Stomach (tissue), 9 donors: ENCODE results near the gene NRROS. TPM values are rescaled to one million over a fixed set of nuclear protein-coding genes. Genes with fewer than 3 reads are reported as not detected.
A peak's percentile ranks its signal among the peaks of the same experiment; 100 is the strongest.

ENCODE experiments used
- DNase-seq, 2 donors: peaks; one replicate each; pipeline versions ENCODE4 v3.0.0 to v3.0.0-alpha.2; 2013 to 2019
- H3K27ac ChIP-seq, 5 donors: fragments of 200-600 bp in 4 of 5; sonication (generic) in 4 of 5; one replicate each; pipeline ENCODE4 v1.5.1; 2013 to 2019; ENCODE audit warnings: mild to moderate bottlenecking in 1 of 5, moderate library complexity in 1 of 5
- H3K27me3 ChIP-seq, 3 donors: fragments of 200-600 bp; sonication (generic); one replicate each; pipeline ENCODE4 v1.5.1; 2017 to 2019; ENCODE audit warnings: mixed run types in 1 of 3
- H3K36me3 ChIP-seq, 4 donors: fragments of 200-600 bp; sonication (generic); 1 replicate in 3 of 4; 2 replicates in 1 of 4; pipeline ENCODE4 v1.5.1; 2016 to 2019
- H3K4me1 ChIP-seq, 4 donors: fragments of 200-600 bp; sonication (generic); one replicate each; pipeline ENCODE4 v1.5.1; 2016 to 2019
- H3K4me3 ChIP-seq, 4 donors: fragments of 200-600 bp; sonication (generic) in 3 of 4; one replicate each; pipeline ENCODE4 v1.5.1; 2016 to 2019; ENCODE audit warnings: mild to moderate bottlenecking in 1 of 4
- H3K9me3 ChIP-seq, 4 donors: fragments of 200-600 bp; sonication (generic); one replicate each; pipeline ENCODE4 v1.5.1; 2016 to 2019
- EP300 ChIP-seq: sonication (generic); formaldehyde crosslinking; IDR thresholded peaks from one replicate; pipeline ENCODE4 v1.6.1; 2017; ENCODE audit warnings: antibody characterized with exemption
- POLR2A ChIP-seq, 4 donors: fragments of 450-650 bp; IDR thresholded peaks; one replicate each; pipeline ENCODE4 v1.6.1; 2016; ENCODE audit warnings: antibody characterized with exemption in 4 of 4, control low read depth in 2 of 4, mild to moderate bottlenecking in 1 of 4, moderate library complexity in 1 of 4
- POLR2AphosphoS5 ChIP-seq, 3 donors: sonication (generic); formaldehyde crosslinking; IDR thresholded peaks; one replicate each; pipeline ENCODE4 v1.6.1; 2016; ENCODE audit warnings: antibody characterized with exemption in 3 of 3
- WGBS, 5 donors: extraction: QIAGEN DNeasy Blood & Tissue Kit in 3 of 5; methylation state at CpG; one replicate each; pipeline versions ENCODE4 v1.1.5 to v1.1.7; 2013 to 2018; 5-methylcytosine and 5-hydroxymethylcytosine counted together
- intact Hi-C: fragments of 100-400 bp; cut with DNase I; formaldehyde crosslinking; loops from one replicate; pipeline ENCODE4 v1.15.1; 2023; ENCODE audit warnings: low total_unique reads
- polyA plus RNA-seq, 3 donors: library from polyadenylated mRNA; stranded (reverse); fragments of 200-250 nt; gene quantifications; one replicate each; pipeline ENCODE4 v1.2.3, GENCODE V29; 2013
- total RNA-seq, 5 donors: library from RNA; depleted of rRNA; stranded (reverse); fragments of >200 nt; gene quantifications; one replicate each; pipeline versions ENCODE4 v1.1.0 to v1.2.3, GENCODE V29; 2014 to 2016
- TF ChIP-seq, protein P1 (sequence below), 7 experiments: fragments of 450-650 bp in 4 of 7; fragments of 200-600 bp in 3 of 7; sonication (generic) in 3 of 7; IDR thresholded peaks; one replicate each; pipeline ENCODE4 v1.5.1; 2016 to 2019; ENCODE audit warnings: antibody characterized with exemption in 7 of 7, control low read depth in 2 of 7, mild to moderate bottlenecking in 1 of 7
- donor health status: healthy with polysubstance abuse.
- donor health status: Bipolar disorder and iron deficiency.
- donor health status: healthy.

NRROS gene
- total and polyA plus RNA-seq, 8 donors: 0.45 to 5.5 (median 1.4) TPM; not detected in 1

DNA sequence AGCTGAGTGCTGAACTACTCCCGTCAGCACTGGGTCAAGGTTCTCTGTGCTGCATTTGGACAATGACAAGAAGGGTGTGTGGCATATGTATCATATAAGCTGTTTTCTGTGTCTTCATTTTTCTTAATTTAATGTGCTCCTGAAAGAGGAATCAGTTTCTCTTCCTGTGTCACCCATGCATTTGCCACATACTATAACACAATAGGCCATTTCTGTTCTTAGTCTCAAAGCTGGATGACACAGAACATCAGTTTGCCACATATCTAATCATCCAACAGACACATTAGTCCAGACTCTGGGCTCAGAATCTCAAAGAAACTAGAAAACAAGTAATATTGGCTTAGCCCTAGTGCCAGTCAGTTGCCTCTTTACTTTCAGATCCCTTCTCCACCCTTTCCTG is 38.4 kb downstream of the NRROS start:
- TF ChIP-seq, protein P1, sequence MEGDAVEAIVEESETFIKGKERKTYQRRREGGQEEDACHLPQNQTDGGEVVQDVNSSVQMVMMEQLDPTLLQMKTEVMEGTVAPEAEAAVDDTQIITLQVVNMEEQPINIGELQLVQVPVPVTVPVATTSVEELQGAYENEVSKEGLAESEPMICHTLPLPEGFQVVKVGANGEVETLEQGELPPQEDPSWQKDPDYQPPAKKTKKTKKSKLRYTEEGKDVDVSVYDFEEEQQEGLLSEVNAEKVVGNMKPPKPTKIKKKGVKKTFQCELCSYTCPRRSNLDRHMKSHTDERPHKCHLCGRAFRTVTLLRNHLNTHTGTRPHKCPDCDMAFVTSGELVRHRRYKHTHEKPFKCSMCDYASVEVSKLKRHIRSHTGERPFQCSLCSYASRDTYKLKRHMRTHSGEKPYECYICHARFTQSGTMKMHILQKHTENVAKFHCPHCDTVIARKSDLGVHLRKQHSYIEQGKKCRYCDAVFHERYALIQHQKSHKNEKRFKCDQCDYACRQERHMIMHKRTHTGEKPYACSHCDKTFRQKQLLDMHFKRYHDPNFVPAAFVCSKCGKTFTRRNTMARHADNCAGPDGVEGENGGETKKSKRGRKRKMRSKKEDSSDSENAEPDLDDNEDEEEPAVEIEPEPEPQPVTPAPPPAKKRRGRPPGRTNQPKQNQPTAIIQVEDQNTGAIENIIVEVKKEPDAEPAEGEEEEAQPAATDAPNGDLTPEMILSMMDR (IDR thresholded peaks at IDR 0.05): no peak
- TF ChIP-seq POLR2A (IDR thresholded peaks at IDR 0.05) (no peak), EP300 (no peak), POLR2AphosphoS5 (IDR thresholded peaks at IDR 0.05) (no peak)
- WGBS, 5 donors: 52 to 63% (median 58%) methylated on average over 1 of the region's 1 CpG
- Histone ChIP-seq H3K36me3 (no peaks in the 10 kb centered on the region), H3K4me3 (no peak overlapping the region), H3K27me3 (peaks cover 0 to 4% (median 0%) of the 10 kb centered on the region in 3 donors), H3K4me1 (peaks cover 0 to 9% (median 6%) of the 10 kb centered on the region in 4 donors), H3K9me3 (no peaks in the 10 kb centered on the region), H3K27ac (no peak overlapping the region)
- intact Hi-C loops: no loop called here
- DNase-seq: no peak

DNA sequence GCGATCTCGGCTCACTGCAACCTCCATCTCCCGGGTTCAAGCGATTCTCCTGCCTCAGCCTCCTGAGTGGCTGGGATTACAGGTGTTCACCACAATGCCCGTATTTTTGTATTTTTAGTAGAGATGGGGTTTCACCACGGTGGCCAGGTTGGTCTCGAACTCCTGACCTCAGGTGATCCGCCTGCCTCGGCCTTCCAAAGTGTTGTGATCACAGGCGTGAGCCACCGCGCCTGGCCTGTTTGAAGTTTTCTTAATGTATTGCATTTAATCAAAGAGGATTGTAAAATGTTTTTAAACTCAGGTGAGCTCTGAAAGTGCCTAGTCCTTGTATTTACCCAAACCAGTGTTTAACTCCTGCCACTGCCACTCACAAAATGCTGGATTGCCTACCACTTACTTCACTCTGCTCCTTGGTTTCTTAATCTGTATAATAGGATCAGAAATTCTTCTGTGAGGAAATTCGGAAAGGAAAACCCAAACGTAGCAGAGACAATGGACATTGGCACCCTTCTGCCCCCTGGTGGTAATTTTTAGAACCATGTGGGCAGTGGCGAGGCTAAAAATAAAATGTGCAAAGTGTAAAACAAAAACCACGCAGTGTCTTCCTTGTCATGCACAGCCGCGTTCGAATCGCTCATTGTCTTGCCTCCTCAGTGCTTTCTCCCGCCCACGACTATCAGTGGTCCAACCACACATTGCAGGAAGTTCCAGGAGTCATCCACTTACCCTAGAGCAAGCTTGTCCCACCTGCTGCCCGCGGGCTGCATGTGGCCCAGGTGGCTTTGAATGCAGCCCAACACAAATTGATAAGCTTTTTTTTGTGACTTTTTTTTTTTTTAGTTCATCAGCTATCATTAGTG is 45.3 kb downstream of the NRROS start:
- intact Hi-C loops: loop anchor here (5.0 to 10.0 kb wide), 2 partner anchors 77 to 430 kb away; no protein-coding TSS in a partner anchor
- peaks cover 0 to 5% (median 0%) of the 10 kb centered on the region in 4 donors for H3K9me3 ChIP-seq
- H3K4me3 ChIP-seq: peak overlapping the region in 2 of 4 donors; percentile 7 to 8
- WGBS, 5 donors: 31 to 36% (median 32%) methylated on average over 24 of the region's 24 CpGs
- TF ChIP-seq POLR2AphosphoS5 (IDR thresholded peaks at IDR 0.05) (peak in 1 of 3 donors; percentile 52), POLR2A (IDR thresholded peaks at IDR 0.05) (no peak), EP300 (no peak)
- TF ChIP-seq, protein P1 (IDR thresholded peaks at IDR 0.05): peak in 5 of 7 experiments; percentile 75 to 91 (median 84)
- H3K36me3 ChIP-seq: no peaks in the 10 kb centered on the region
- peak; percentile 64 to 87 for DNase-seq
- peaks cover 5 to 11% (median 8%) of the 10 kb centered on the region in 4 donors for H3K4me1 ChIP-seq
- H3K27me3 ChIP-seq: no peaks in the 10 kb centered on the region
- H3K27ac ChIP-seq: no peak overlapping the region

DNA sequence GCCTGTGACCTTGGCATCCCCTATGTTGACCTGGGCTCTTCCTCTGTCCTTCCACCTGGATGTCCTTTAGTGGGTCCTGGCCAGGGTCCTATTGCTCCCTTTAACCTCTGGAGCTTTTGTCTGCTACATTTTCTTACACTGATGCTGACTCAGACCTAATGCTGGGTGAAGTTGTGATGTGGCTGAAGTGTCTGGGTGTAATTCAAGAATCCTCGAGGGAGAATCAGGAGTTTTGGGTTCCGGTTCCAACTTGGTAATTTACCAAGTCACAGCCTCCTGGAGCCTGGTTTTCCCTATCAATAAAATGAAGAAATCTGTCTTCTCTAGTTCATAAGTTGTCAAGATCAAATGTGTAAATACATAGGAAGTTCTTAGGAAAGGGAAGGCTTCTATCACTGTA is 46.9 kb downstream of the NRROS start:
- Histone ChIP-seq H3K9me3 (peaks cover 0 to 5% (median 0%) of the 10 kb centered on the region in 4 donors), H3K4me1 (peaks cover 5 to 11% (median 8%) of the 10 kb centered on the region in 4 donors), H3K4me3 (no peak overlapping the region), H3K36me3 (no peaks in the 10 kb centered on the region), H3K27ac (no peak overlapping the region), H3K27me3 (no peaks in the 10 kb centered on the region)
- intact Hi-C loops: loop anchor here (5.0 to 10.0 kb wide), 2 partner anchors 79 to 432 kb away; no protein-coding TSS in a partner anchor
- TF ChIP-seq, protein P1 (IDR thresholded peaks at IDR 0.05): no peak
- TF ChIP-seq POLR2AphosphoS5 (IDR thresholded peaks at IDR 0.05) (no peak), EP300 (no peak), POLR2A (IDR thresholded peaks at IDR 0.05) (no peak)
- DNase-seq: no peak
- WGBS, 5 donors: 59 to 86% (median 70%) methylated on average over 2 of the region's 2 CpGs

DNA sequence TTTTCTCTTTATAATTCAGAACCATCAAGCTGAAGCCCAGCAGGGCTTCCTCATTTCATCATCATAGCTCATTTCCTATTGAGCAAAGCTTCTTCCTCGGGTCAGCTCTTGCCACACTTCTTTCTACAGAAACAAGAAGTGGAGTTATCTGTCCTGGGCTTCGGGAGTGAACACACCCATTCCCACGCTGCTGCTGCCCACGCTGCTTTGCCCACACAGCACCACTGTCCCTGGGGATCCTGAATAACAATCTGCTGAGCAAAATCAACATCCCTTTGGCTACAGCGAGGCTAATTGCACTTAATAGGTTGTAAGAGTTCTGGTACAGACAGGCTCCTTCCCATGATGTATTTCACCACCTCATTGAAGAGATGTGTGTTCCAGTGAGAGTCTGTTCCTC is 48.9 kb downstream of the NRROS start:
- Histone ChIP-seq H3K9me3 (peaks cover 0 to 2% (median 0%) of the 10 kb centered on the region in 4 donors), H3K36me3 (no peaks in the 10 kb centered on the region), H3K4me3 (no peak overlapping the region), H3K27ac (peak overlapping the region in 2 of 5 donors; percentile 59 to 71), H3K27me3 (no peaks in the 10 kb centered on the region), H3K4me1 (peaks cover 5 to 12% (median 8%) of the 10 kb centered on the region in 4 donors)
- intact Hi-C loops: loop anchor here (5.0 to 10.0 kb wide), 2 partner anchors 81 to 434 kb away; no protein-coding TSS in a partner anchor
- TF ChIP-seq POLR2AphosphoS5 (IDR thresholded peaks at IDR 0.05) (peak in 1 of 3 donors; percentile 13), EP300 (no peak), POLR2A (IDR thresholded peaks at IDR 0.05) (no peak)
- TF ChIP-seq, protein P1 (IDR thresholded peaks at IDR 0.05): no peak
- WGBS, 5 donors: 36 to 48% (median 46%) methylated on average over 5 of the region's 5 CpGs
- peak in 1 of 2 donors; percentile 34 for DNase-seq
